ENCODE data around the gene KCNG4.

The KCNG4 gene

DNA sequence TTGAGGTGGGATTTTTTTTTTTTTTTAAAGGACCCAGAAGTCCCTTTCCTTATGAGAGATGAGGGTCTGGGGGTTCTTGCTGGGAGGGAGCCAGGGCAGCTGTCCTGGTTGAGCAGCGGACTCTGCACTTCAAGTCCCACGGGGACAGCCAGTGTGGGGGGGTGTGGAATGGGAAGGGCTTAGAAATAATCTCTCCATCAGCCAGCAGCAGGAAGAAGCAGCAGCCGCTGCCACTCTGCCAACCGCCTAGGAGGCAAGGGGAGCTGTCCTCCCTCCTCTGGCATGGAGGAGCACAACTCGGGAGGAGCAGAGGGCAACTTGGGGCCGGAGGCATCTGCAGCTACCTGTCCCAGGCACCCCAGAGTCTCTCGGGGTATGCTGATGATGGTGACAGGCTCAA, at the start of gene KCNG4:
Gene KCNG4 (minus strand): TSS at position 104 of the 400 bp plus-strand sequence. CDS start 2,527 bp downstream, outside the sequence.
- DNase-seq = peak; percentile 85

- DNase-seq = no peak
Observed at GRCh38 chr16:84288902-84289301, 49.1 kb upstream of the KCNG4 start.

DNA sequence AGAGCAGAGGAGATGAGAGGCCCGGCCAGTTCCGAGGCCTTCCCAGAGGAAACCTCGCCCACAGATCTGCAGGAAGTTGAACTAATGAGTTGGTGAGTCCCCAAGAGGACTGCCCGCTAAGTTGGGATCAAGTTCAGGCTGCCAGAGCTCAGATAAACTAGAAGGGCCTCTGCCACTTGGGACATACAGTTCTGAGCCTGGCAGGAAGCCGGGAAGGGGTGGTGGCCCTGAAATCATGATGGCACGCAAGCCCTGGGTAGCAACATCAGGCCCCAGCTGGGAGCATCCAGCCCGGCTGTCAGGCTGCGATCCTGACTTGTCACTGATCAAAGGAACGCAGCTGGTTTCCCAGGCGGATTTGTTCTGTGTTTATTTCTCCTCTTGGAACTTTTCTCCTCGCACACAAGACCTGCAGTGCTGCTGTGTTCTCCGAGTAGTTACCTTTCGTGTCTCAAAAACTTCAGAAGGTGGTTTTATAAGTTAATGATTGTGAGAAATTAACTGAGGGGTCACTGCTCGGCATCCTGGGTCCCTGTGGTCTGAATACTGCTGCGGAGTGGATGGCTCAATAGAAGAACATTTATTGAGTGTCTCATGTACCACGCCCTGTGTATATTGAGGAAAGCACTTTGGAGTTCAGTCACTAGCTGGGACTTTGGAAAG, 46.9 kb upstream of the KCNG4 start:
- no peak for DNase-seq

DNA sequence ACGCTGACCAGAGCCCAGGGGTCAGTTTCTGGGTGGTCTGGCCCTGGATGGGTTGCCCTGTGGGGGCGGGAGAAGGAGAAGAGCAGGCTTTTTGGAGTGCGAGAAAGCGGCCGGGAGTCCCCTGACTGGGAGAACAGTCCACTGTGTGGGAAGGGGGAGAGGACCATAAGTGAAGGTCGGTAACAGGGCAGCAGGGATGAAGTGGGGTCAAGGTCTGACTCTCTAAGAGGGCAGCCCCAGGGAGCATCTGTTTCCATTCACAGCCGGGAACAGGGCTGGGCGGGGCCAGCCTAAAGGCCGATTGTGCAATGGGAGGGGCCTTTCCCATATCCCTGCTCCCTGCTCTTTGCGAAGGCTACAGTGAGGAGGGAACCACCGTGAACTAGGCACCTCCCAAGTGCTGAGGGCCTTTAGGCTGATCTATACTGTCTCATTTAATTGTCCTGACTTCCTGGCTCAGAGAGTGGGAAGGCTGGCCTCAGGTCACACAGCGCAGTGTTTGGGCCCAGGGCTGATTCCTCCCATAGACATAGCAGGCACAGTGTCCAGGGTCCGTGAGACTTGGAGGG, 44.4 kb upstream of the KCNG4 start:
- DNase-seq = peak; percentile 86

GRCh38 chr16:84283314-84284153, 43.7 kb upstream of the KCNG4 start:
- no peak for DNase-seq

GRCh38 chr16:84282533-84282932, 42.7 kb upstream of the KCNG4 start:
- no peak for DNase-seq

GRCh38 chr16:84281074-84281473, 41.3 kb upstream of the KCNG4 start:
- peak; percentile 59 for DNase-seq

- DNase-seq = peak; percentile 9
Observed at GRCh38 chr16:84279881-84280280, 40.1 kb upstream of the KCNG4 start.

GRCh38 chr16:84278968-84279367, 39.2 kb upstream of the KCNG4 start:
- DNase-seq = peak; percentile 86

- DNase-seq = no peak
Observed at GRCh38 chr16:84278333-84278732, 38.5 kb upstream of the KCNG4 start.

DNA sequence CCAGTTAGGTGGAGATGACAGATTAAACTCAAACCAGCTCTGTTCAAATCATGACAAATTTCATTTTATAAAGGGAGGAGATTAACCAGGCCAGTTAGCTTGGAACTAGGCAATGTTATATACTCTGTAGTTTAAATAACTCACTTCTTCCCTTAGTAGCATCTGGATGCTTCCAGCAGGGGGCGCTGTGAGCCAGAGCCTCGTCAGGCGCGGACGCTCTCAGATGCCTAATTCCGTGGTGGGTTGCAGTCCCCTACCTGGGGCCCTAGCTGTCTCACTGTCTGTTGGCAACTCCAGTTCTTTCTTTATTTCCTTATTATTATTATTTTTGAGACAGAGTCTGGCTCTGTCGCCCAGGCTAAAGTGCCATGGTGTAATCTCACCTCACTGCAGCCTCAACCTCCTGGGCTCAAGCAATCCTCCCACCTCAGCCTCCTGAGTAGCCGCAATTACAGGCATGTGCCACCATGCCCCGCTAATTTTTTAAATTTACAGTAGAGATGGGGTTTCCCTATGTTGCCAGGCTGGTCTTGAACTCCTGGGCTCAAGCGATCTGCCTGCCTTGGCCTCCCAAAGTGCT, 37.5 kb upstream of the KCNG4 start:
- DNase-seq = peak; percentile 86

DNA sequence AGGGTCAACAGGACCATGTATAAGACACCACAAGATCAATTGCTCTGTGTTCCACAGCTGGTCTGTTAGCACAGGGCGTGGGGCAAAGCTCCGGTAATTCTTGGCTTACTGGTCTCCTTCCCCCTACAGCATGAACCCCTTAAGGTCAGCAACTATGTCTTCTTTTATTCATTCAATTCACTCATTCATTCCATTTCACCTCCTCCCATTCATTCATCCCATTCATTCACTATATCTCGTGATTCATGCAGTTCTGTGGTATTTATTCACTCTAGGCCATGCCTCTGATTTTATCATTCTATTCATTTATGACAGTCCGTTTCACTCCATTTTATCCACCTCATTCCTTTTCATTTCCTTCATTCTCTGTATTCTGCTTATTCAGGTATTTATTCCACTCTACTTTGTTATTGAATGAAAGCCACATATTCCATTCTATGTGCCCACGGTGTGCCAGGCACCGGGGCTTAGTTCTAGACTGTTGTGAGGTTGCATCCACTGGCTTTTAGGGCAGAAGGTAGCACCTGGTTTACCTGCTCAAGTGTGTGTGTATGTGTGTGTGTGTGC, 35.9 kb upstream of the KCNG4 start:
- DNase-seq = no peak

DNA sequence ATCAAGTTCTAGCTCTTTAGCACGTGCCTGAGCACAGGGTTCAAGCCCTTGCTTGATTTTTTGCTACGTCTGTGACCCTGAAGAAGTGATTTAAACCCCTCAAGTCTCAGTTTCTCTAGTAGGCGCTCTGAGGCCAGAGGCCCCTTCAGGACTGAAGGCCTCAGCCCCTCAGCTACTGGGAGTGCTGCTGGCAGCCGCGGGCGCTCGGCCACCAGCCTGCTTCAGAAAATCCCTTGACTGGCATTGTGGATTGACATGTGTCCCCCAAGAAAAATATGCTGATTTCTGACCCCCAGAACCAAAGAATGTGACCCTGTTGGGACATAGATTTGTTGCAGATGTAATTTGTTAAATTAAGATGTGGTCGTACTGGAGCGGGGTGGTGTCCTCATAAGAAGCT, 34.7 kb upstream of the KCNG4 start:
- no peak for DNase-seq

- no peak for DNase-seq
Observed at GRCh38 chr16:84272740-84273320, 33.0 kb upstream of the KCNG4 start.

DNA sequence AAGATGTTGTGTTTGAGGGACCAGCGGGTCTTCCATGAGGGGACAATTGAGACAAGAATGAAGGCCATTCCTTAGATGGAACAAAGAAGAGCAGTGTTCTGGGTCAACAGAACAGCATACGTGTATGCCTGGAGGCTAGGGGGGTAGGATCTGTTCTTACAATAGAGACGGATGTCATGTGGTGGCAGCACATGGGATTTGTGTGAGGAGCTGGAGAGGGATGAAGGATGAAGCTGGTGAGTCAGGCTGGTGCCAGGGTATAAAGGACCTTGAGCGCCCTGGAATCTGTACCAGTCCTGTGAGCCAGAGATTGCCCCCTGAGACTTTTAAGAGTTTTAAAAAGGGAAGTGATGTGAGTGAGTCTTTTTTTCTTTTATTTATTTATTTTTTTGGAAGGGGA, 32.1 kb upstream of the KCNG4 start:
- DNase-seq = peak; percentile 89

DNA sequence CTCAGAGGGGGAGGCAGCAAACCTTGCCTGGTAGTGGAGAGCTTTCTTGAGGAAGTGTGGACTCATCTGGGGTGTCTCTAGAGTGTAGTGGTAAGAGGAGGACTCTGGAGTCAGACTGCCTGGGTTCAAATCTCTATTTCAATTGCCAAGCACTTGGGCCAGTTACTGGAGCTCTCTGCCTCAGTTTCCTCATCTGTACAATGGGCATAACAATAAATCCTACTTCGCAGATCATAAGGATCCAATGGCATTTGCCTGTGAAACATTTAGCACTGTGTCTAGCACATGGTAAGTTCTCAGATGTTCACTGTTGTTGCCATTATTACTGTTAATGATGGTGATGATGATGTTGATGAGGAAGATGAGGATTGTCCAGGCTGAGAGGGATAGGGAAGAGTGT, 31.2 kb upstream of the KCNG4 start:
- no peak for DNase-seq

DNA sequence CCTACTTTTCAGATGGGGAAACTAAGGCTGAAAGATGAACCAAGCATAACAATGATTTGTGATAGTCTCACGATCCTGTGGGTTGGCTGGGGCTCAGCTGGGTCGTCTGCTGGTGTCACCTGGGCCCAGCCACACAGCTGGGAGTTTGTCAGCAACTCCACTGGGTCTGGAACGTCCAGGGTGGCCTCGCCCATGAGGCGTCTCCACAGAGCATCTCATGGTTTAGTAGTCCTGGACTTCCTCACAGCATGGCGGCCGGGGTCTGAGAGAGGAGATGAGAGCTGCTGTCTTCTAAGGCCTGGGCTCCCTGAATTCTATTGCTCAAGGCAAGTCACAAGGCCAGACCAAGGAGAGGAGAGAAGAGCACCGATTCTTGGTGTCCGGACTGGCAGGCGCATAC, 30.7 kb upstream of the KCNG4 start:
- no peak for DNase-seq

GRCh38 chr16:84270071-84270470, 30.3 kb upstream of the KCNG4 start:
- DNase-seq = peak; percentile 90

GRCh38 chr16:84268291-84269040, 28.7 kb upstream of the KCNG4 start:
- DNase-seq = peak; percentile 92

DNA sequence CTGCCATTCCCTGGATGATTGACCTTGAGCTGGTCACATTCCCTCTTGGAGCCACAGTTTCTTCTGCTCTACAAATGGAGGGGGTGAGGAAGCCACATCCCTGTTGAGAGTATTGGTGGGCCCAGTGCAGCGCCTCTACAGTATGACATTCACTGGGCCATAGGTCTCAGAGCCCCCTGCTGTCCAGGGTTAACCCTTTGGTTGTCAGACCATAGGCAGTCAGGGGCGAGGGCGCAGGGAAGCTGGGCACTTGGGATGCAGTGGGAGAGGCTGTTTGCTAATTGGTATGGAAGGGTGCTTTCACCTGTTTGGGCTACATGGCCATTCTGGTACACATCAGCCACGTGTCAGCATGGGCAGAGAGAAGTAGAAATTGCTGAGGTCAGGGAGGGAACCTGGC, 27.6 kb upstream of the KCNG4 start:
- no peak for DNase-seq

- DNase-seq = peak; percentile 99
Observed at GRCh38 chr16:84266451-84266850, 26.6 kb upstream of the KCNG4 start.

- DNase-seq = no peak
Observed at GRCh38 chr16:84262939-84263338, 23.1 kb upstream of the KCNG4 start.

Data from NCI-H82 (cell line).